GM19035 (cell line): ENCODE measurements around the gene SLC12A4.
"Not testable (repeated sequence)": the region's sequence is repeated elsewhere in the genome, so short reads cannot be mapped to it uniquely, and the experiment has no call there.

ENCODE experiments used
- ATAC-seq: cut with Tn5 transposase; IDR thresholded peaks from one replicate; pipeline ENCODE4 v1.9.1; 2021; ENCODE audit not compliant: unreplicated experiment

Gene SLC12A4

DNA sequence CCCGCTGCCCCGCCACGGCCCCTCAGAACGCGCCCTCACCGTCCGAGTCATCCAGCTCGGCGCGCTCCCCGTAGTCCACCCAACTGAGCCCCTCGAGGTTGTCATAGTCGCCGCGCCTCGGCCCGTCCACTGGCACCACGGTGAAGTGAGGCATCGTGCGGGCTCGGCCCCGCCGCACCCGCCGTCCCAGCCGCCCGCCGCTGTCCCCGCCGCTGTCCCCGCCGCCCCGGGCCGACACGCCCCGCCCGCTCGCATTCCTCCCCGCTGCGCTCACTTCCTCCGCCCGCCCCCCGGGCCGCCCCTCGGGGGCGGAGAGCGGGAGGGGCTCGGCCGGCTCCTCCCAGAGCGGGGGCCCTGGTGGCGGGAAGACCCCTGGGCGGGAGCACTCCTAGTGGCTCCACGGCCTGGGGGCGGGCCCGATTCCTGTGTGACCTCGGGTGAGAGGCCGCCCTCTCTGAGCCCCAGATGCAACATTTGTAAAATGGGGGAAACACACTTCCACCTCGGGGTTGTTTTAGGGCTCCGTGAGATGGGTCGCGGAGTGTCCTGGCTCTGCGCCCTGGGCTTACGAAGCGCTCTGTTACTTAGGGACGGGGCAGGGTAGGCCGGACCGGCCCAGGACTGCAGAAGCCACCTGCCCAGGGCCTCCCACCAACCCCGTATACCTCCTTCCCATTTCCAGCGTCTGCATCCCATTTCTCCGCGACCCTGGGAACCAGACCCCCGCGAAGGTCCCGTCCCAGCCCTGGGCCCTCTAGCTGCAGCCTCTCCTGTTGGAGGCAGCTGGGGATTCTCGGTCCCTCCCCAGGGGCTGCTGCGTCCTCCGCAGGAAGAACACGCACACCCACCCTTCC lies at the start of gene SLC12A4:
Gene SLC12A4, minus strand, starts transcription at position 238 of the 854 bp plus-strand sequence. Its CDS starts 84 bp downstream, at position 154.
- peak; percentile 77 for ATAC-seq

DNA sequence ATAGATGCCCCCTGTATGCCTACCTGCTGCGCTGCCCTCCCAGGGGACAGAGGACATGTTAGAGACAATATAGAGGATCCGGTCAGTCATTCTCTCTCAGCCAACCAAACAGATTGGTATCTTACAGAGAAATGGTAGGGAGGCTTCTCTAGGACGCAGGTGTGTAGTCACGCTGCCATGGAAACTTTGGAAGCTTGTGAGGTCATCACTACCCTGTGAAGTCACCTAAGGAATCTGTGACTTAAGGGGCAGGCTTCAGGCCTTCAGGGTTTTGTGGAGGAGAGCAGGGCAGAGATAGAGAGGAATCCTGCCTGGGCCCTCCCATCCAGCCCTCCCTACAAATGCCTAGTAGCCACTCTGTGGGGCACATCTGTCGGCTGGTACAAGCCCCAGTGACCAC lies 47.2 kb upstream of the SLC12A4 start, which contains the start of gene DPEP2NB:
Gene DPEP2NB, minus strand, starts transcription at position 231 of the 400 bp plus-strand sequence. Its CDS starts 141 bp downstream, at position 90.
- ATAC-seq, result no peak

DNA sequence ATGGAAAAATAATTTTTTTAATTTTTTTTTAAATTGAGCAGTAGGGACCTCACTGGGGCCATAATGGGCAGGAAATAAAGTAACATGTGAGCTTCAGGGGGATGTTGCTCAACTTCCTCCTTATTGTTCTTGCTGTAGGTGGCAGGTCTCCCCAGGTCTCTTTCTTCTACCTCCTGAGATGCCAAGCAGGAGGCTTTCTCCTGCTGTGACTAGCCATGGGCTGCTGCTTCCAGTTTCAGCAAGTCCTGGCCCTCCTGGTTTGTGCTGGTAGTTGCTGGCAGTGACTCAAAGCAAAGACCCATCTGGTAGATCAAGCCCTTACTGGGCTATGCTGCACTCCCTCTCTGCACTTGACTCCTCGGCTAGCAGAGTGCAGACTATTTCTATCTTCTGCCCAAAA lies 45.0 kb upstream of the SLC12A4 start:
- ATAC-seq, result no peak

DNA sequence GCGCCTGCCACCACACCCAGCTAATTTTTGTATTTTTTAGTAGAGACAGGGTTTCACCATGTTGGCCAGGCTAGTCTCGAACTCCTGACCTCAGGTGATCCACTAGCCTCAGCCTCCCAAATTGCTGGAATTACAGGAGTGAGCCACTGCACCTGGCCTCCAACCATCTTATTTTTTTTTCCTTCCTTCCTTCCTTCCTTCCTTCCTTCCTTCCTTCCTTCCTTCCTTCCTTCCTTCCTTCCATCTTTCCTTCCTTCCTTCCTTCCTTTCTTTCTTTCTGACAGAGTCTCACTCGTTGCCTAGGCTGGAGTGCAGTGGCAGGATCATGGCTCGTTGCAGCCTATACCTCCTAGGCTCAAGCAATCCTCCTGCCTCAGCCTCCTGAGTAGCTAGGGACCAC lies 41.4 kb upstream of the SLC12A4 start:
- not testable (repeated sequence) for ATAC-seq

- no peak for ATAC-seq
Observed at GRCh38 chr16:68009157-68009735, 40.8 kb upstream of the SLC12A4 start.

DNA sequence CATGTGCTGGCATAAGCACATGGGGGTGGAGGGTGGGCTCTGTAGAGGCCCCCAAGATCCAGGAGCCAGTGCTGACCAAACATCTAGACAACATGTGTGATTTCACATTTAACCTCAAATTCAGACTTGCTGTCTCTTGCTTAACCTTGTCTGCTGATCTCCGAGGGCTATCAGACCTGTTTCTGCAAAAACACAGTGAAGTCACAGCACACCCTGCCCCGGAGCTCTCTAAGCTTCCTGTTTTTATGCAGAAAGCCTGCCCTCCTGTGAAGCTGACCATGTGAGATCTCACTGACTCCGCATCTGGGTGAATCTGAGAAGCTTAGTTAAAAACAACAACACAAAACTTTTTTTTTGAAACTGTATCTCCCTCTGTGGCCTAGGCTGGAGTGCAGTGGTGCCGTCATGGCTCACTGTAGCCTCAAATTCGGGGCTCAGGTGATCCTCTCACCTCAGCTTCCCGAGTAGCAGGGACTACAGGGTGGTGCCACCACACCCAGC lies 37.4 kb upstream of the SLC12A4 start:
- ATAC-seq, result no peak

DNA sequence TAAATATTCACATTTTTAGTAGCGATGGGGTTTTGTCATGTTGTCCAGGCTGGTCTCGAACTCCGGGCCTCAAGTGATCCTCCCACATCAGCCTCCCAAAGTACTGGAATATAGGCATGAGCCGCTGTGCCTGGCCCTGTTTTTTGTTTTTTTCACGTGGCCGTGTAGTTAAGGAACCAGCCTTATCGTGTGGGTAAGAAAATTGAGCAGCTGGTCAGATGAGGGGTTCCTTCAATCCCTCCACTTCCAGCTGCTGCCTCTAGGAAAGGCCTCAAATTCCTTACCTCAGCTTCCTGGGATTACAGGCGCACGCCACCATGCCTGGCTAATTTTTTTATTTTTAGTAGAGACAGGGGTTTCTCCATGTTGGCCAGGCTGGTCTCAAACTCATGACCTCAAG lies 36.8 kb upstream of the SLC12A4 start:
- ATAC-seq, result no peak

DNA sequence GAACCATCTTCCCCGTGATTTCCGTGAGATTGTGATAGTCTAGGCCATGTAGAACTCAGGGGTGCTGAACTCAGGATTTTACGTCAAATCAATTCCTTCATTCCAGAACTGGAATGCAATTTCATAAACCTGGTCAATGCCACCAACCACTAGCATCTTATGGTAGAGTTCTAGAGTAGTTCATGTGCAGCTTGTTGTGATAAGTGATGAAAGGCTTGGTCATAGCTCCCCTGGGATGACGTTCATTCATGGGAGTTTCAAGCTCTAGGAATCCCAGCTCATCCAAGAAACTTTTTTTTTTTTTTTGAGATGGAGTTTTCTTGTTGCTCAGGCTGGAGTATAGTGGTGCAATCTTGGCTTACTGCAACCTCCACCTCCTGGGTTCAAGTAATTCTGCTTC lies 34.6 kb upstream of the SLC12A4 start:
- no peak for ATAC-seq

- ATAC-seq, result no peak
Observed at GRCh38 chr16:68000450-68000849, 32.0 kb upstream of the SLC12A4 start.

GRCh38 chr16:67999985-68000384 lies 31.5 kb upstream of the SLC12A4 start:
- ATAC-seq, result no peak

DNA sequence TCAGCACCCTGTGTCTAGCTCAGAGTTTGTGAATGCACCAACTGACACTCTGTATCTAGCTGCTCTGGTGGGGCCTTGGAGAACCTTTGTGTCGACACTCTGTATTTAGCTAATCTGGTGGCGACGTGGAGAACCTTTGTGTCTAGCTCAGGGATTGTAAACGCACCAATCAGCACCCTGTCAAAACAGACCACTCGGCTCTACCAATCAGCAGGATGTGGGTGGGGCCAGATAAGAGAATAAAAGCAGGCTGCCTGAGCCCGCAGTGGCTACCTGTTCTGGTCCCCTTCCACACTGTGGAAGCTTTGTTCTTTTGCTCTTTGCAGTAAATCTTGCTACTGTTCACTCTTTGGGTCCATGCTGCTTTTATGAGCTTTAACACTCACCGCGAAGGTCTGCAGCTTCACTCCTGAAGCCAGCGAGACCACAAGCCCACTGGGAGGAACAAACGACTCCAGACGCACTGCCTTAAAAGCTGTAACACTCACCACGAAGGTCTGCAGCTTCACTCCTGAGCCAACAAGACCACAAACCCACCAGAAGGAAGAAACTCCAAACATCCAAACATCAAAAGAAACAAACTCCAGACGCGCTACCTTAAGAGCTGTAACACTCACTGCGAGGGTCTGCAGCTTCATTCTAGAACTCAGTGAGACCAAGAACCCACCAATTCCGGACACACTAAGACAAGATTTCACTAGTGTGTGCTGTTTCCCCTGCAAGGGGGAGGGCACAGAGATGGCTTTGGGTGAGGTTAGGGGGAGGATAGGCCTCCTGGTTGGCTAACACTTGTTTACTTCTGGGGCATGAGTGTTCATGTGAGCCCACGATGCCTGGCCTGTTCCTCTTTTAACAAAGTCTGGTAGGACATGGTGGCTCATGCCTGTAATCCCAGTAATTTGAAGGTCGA lies 30.6 kb upstream of the SLC12A4 start, which contains the start of gene DPEP2:
Gene DPEP2, minus strand, starts transcription at position 706 of the 910 bp plus-strand sequence. CDS start 6,272 bp downstream, outside the sequence.
- ATAC-seq, result not testable (repeated sequence)

DNA sequence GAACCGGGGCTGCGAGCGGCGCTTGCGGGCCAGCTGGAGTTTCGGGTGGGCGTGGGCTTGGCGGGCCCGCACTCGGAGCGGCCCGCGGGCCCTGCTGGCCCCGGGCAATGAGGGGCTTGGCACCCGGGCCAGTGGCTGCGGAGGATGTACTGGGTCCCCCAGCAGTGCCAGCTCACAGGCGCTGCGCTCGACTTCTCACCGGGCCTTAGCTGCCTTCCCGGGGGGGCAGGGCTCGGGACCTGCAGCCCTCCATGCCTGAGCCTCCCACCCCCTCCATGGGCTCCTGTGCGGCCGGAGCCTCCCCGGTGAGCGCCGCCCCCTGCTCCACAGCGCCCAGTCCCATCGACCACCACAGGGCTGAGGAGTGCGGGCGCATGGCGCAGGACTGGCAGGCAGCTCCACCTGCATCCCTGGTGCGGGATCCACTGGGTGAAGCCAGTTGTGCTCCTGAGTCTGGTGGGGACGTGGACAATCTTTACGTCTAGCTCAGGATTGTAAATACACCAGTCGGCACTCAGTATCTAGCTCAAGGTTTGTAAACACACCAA lies 29.9 kb upstream of the SLC12A4 start:
- not testable (repeated sequence) for ATAC-seq

GRCh38 chr16:67996666-67997065 lies 28.2 kb upstream of the SLC12A4 start:
- ATAC-seq, result no peak

- ATAC-seq, result no peak
Observed at GRCh38 chr16:67995423-67995822, 27.0 kb upstream of the SLC12A4 start.

- not testable (repeated sequence) for ATAC-seq
Observed at GRCh38 chr16:67994040-67994408, 25.6 kb upstream of the SLC12A4 start.

- peak; percentile 77 for ATAC-seq
Observed at GRCh38 chr16:67993207-67994039, 25.0 kb upstream of the SLC12A4 start.

- peak; percentile 20 for ATAC-seq
Observed at GRCh38 chr16:67992661-67993206, 24.3 kb upstream of the SLC12A4 start.

GRCh38 chr16:67990018-67990386 lies 21.6 kb upstream of the SLC12A4 start:
- no peak for ATAC-seq

GRCh38 chr16:67989322-67990017 lies 21.0 kb upstream of the SLC12A4 start:
- no peak for ATAC-seq
